ENCODE measurements around the gene TEX261.
"Not testable (repeated sequence)": the region's sequence is repeated elsewhere in the genome, so short reads cannot be mapped to it uniquely, and the experiment has no call there.

Gene TEX261

DNA sequence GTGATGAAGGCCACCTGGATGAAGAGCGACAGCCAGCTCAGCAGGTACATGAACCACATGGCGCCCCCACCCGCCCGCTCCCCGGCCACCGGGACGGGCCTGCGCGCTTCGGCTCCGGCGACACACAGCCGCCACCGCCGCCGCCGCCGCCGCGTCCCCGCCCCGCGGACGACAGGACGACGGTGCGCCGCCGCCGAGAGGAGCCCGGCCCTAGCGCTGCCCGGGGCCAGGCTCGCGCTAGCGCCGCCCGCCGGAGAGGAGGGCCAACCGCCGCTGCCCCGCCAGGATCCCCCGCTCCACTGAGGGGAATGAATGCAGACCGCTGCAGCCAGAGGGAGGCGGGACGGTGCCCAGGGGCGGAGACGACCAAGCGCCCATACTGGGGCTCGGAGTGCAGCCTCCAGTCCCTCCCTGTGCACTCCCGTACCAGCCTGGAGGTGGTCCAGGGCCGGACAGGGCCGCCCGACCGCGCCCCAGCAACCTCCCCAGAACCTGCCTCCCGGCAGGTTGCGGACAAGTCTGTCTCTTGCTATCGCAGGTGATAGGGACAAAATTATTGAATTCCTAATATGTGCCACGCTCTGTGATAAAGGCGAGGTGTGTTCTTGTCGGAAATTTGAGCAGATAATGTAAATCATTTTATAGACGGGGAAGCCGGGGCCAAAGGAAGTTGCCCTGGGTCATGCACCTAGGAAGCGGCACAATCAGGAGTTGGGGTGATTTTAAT is at the start of gene TEX261:
TEX261 (minus strand) TSS at position 175 of the 727 bp plus-strand sequence; CDS start at position 59, 116 bp downstream.
- peak; percentile 85 for DNase-seq (ENCODE audit: low spot score)

GRCh38 chr2:71043531-71044407 is 49.1 kb upstream of the TEX261 start:
- DNase-seq (ENCODE audit: low spot score) = no peak

DNA sequence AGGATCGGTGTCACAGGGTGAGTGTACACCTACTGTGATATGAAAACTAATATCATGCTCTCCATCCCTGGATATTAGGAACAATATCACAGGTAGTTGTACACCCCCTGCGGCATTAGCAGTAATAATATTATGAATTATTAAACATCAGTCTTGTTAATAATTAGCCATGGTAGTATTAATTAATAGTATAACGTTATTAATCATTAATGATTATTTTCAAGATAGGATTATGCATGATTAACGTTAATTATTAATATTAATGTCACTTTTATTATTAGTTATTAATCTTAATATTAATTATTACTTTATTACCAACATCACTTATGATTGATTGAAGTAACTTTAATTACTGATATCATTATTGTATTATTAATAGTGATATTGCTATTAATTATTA is 47.6 kb upstream of the TEX261 start:
- no peak for DNase-seq (ENCODE audit: low spot score)

DNA sequence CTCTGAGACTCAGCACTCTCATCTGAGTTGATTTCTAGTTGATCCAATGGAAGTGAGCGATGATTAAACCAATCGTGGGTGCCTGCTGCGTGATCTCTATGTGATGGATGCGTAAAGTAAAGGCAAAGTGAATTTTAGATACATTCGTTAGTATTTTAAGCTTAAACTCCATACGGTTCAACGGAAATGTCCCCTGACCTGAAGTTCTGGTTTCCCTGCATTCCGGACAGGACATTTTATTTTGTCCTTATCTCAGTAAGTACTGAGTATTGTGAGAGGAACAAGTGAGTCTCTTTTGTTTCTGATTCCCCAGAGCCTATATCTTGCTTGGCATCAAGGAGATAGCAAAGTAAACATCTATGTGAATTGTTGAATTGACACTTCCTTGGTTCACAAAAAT is 41.6 kb upstream of the TEX261 start:
- not testable (repeated sequence) for DNase-seq (ENCODE audit: low spot score)

DNA sequence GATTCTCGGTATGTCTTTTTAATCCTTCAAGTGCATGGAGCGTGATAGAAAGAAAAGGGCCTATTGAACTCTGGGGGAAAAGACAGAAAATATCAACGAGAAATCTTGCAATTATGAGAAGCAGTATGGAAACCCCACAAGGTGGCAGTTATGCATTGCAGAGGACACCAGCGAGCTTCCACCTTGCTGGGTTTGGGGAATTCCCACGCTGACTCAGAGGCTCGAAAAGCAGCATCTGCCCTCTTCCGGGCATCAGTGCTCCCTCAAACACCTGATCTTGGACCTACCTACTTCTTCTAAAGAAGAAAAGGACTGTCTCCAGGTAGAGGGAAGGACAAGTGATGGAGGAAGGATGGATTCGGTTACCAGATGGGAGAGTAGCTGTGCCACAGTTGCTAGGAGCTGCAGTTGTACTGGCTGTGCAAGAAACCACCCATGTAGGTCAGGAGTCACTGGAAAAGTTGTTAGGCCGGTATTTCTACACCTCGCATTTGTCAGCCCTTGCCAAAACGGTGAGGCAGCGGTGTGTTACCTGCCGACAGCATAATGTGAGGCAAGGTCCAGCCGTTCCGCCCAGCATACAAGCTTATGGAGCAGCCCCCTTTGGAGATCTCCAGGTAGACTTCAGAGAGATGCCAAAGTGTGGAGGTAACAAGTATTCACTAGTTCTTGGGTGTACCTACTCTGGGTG is 29.0 kb upstream of the TEX261 start:
- peak; percentile 53 for DNase-seq (ENCODE audit: low spot score)

- DNase-seq (ENCODE audit: low spot score) = not testable (repeated sequence)
These were observed 26.7 kb upstream of the TEX261 start for GRCh38 chr2:71021394-71021793.

- not testable (repeated sequence) for DNase-seq (ENCODE audit: low spot score)
These were observed 25.3 kb upstream of the TEX261 start for GRCh38 chr2:71019989-71020388.

GRCh38 chr2:71018625-71019024 is 24.0 kb upstream of the TEX261 start:
- no peak for DNase-seq (ENCODE audit: low spot score)

GRCh38 chr2:71011786-71012185 is 17.1 kb upstream of the TEX261 start:
- DNase-seq (ENCODE audit: low spot score) = not testable (repeated sequence)

DNA sequence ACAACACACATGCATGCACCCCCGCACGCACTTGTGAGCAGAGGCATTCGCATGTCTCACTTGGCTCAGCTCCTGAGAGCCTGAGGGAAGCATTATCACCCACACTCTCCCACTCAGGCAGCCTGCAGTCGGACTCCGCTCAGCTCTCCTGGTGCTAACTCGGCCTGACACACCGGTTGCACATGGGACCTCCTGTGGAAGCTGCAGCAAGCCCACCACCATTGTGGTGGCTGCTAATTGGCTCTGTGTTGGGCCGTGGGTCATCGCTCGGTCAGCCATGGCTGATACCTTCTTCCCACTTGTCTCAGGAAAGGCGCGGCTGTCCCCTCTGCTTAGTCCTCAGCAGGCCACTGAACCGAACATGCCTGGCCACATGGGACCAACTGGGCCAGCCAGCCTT is 13.7 kb upstream of the TEX261 start:
- no peak for DNase-seq (ENCODE audit: low spot score)

GRCh38 chr2:71006955-71007799 is 12.5 kb upstream of the TEX261 start:
- DNase-seq (ENCODE audit: low spot score) = no peak

- no peak for DNase-seq (ENCODE audit: low spot score)
These were observed 11.7 kb upstream of the TEX261 start for GRCh38 chr2:71006323-71006722.

GRCh38 chr2:71005271-71006202 is 10.9 kb upstream of the TEX261 start:
- DNase-seq (ENCODE audit: low spot score) = no peak

DNA sequence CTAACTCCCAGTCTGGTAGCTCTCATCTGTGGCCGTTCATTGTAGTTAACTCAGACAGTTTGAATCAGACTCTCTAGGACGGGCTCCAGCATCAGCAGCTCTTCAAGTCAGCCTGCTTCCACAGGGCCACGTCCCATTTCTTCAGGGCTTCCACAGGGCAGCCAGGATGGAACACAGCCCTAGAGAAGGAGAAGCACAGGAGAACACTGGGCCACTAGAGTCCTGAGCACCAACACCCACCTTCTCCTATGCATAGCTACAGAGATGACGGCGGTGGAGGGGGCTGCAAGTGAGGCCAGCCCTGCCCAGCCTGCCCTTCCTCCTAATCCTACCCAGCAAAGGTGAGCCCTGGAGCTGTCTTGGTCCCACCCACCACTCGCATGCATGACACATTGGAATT is 10.2 kb upstream of the TEX261 start:
- DNase-seq (ENCODE audit: low spot score) = no peak

GRCh38 chr2:71003966-71004755 is 9.5 kb upstream of the TEX261 start:
- no peak for DNase-seq (ENCODE audit: low spot score)

DNA sequence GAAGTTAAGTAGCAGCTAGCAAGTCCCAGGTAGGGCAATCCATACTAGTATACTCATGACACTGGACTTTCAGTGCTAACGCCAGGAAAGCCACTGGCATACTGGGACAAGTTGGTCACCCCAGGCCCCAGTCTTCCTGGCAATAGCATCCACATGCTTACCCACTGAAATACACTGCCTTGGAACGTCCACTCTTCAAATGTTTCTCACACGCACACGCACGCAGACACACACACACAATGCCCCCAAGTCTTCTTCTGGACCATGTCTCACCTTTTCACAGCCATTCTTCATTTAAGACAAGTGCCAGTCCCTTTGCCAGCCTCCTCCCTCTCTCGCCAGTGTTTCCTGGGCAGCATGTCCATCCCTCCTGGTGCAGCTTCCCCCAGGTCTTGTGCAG is 8.7 kb upstream of the TEX261 start:
- no peak for DNase-seq (ENCODE audit: low spot score)

DNA sequence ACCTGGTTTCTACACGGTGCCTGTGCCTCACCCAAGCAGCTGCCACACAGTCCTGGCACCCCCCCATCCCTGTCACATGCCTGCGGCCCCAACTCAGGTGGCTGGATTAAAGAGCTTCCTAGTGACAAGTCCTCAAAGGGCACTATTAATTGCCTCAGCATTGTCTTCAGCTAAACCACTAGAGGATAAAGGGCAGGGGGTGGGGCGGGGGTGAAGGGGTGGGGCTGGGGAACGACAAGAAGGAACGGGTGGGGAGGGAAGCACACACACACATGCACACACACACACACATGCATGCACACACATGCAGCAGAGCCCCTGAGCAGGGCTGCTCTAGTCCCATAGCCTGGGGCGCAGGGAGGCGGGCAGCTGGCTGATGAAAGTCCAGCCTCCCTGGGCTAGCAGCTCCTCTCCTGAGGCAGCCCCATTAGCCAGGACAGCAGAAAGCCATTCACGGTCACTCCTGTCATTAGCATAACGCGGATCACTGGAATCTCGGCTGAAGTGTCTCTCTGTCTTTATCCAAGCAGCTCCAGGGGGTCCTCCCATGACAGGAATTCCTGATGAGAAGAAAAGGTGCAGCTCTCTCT is 7.4 kb upstream of the TEX261 start:
- DNase-seq (ENCODE audit: low spot score) = no peak

DNA sequence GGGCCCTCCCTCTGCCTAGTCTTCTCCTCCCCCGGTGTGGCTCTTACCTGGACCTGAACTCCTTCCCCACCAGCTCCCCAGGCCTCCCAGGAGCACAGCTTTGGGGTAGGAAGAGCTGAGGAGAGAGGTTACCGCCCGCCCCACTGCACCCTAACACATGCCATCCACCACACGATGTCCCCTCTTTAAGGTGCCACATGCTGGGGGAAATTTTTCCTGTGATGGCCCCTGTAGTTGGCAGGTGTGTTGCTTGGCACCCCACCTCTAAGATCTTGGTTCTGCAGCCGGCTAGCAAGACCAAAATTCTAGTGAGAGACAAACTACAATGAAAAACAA is 6.9 kb upstream of the TEX261 start:
- no peak for DNase-seq (ENCODE audit: low spot score)

GRCh38 chr2:71000780-71001591 is 6.3 kb upstream of the TEX261 start:
- DNase-seq (ENCODE audit: low spot score) = peak; percentile 82
